ENCODE measurements around the gene HMGCS1.

DNA sequence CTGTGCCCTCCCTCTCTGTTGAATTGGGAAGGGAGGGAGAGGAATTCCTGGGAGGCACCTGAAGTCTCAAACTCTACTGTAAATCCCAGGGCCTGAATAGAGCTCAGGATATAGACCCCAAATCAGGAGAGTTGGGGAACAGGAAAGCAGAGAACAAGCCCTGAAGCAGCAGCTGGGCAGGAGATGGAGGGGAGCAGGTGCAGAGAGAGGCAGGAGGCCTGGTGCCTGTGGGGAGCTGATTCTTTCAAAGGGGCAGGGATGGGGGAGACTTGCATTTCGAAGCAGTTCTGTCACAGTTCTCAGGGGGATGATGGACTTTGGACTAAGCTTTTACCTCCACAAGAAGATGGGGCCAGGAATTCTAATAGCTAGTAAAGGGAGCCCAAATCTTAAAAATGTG is 71.0 kb downstream of the HMGCS1 start:
- TF ChIP-seq, protein P1, sequence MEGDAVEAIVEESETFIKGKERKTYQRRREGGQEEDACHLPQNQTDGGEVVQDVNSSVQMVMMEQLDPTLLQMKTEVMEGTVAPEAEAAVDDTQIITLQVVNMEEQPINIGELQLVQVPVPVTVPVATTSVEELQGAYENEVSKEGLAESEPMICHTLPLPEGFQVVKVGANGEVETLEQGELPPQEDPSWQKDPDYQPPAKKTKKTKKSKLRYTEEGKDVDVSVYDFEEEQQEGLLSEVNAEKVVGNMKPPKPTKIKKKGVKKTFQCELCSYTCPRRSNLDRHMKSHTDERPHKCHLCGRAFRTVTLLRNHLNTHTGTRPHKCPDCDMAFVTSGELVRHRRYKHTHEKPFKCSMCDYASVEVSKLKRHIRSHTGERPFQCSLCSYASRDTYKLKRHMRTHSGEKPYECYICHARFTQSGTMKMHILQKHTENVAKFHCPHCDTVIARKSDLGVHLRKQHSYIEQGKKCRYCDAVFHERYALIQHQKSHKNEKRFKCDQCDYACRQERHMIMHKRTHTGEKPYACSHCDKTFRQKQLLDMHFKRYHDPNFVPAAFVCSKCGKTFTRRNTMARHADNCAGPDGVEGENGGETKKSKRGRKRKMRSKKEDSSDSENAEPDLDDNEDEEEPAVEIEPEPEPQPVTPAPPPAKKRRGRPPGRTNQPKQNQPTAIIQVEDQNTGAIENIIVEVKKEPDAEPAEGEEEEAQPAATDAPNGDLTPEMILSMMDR (IDR thresholded peaks at IDR 0.05; ENCODE audit: insufficient read depth, low read length) = no peak
- TF ChIP-seq POLR2AphosphoS5 (IDR thresholded peaks at IDR 0.05; ENCODE audit: low read depth) = no peak
- no peak for TF ChIP-seq GABPA (IDR thresholded peaks at IDR 0.05; ENCODE audit: low read depth)
